ENCODE measurements around the gene JMJD8.

DNA sequence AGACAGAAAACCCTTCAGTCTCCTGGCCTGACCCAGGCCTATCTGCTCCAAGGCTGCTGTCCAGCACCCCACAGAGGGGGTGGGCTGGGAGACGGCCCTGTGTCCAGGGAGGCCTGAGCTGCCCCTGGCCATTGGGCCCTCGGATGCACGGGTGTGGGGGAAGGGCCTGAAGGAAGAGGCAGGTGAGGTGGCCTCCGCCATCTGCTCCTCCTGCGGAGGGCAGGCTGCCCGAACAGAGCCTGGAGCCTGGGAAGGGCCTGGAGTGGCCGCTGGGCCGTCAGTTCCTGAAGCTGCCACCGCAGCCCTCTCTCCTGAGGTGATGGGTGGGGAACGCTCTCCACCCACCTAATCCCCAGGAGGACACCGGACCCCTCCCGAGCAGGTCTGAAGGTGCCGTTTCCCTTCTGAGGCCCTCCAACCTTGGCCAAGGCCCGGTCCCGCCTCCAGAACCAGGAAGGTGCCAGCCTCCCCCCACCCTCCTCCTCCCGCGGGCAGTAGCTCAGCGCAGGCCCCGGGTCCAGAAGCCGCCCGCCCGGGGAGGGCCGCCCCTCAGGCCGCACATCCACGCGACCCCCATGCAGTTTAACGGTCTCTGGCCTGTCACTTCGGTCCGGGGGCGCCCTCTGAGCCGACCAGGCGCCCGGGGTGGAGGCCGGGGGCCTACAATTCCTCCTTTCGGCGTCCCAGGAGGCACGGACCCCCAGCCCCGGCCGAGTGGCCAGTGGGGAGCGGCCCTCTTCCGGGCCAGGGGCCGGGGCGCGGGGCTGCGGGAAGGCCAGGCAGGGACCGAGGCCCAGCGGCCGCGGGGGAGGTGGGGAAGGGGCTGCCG is 20.6 kb upstream of the JMJD8 start:
- TF ChIP-seq, protein P1, sequence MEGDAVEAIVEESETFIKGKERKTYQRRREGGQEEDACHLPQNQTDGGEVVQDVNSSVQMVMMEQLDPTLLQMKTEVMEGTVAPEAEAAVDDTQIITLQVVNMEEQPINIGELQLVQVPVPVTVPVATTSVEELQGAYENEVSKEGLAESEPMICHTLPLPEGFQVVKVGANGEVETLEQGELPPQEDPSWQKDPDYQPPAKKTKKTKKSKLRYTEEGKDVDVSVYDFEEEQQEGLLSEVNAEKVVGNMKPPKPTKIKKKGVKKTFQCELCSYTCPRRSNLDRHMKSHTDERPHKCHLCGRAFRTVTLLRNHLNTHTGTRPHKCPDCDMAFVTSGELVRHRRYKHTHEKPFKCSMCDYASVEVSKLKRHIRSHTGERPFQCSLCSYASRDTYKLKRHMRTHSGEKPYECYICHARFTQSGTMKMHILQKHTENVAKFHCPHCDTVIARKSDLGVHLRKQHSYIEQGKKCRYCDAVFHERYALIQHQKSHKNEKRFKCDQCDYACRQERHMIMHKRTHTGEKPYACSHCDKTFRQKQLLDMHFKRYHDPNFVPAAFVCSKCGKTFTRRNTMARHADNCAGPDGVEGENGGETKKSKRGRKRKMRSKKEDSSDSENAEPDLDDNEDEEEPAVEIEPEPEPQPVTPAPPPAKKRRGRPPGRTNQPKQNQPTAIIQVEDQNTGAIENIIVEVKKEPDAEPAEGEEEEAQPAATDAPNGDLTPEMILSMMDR (optimal IDR thresholded peaks at IDR 0.05 in 1 of 3, IDR thresholded peaks at IDR 0.05 in 1 of 3, conservative IDR thresholded peaks at IDR 0.05 in 1 of 3; ENCODE audit: extremely low read depth in 1 of 3, insufficient read depth in 2 of 3, low read length in 3 of 3), result no peak
- peak; percentile 87 for TF ChIP-seq EZH2 (IDR thresholded peaks at IDR 0.05; ENCODE audit: low read length)

Data from keratinocyte (primary cell).